ENCODE data around the gene LMF2. TPM values are rescaled to one million over a fixed set of nuclear protein-coding genes. Genes with fewer than 3 reads are reported as not detected.

The LMF2 gene
- polyA plus RNA-seq, 3 donors, result 15.0 to 145 (median 16.6) TPM

DNA sequence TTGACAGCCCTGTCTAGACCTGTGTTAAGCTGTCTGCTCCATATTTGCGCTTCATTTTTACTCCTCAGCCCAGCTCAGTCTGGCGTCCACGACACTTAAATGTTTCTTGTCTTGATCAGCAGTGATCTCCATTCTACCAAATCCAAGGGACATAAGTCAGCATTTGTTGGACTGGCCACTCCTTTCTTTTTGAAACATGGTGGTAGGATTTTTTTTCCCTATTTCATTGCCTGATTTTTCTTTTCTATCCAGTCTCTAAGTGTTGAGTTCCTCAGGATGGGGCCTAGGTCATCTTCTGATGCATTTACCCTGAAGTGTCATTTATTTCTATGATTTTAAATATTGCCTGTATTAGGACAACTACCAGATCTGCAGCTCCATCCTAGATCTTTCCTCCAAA lies 1.4 kb upstream of the LMF2 start:
- TF ChIP-seq, protein P1, sequence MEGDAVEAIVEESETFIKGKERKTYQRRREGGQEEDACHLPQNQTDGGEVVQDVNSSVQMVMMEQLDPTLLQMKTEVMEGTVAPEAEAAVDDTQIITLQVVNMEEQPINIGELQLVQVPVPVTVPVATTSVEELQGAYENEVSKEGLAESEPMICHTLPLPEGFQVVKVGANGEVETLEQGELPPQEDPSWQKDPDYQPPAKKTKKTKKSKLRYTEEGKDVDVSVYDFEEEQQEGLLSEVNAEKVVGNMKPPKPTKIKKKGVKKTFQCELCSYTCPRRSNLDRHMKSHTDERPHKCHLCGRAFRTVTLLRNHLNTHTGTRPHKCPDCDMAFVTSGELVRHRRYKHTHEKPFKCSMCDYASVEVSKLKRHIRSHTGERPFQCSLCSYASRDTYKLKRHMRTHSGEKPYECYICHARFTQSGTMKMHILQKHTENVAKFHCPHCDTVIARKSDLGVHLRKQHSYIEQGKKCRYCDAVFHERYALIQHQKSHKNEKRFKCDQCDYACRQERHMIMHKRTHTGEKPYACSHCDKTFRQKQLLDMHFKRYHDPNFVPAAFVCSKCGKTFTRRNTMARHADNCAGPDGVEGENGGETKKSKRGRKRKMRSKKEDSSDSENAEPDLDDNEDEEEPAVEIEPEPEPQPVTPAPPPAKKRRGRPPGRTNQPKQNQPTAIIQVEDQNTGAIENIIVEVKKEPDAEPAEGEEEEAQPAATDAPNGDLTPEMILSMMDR (IDR thresholded peaks at IDR 0.05), result no peak
- H4K20me1 ChIP-seq (ENCODE audit: insufficient read depth, low read length), result no peaks in the 10 kb centered on the region
- peak overlapping the region; percentile 84 for H2AFZ ChIP-seq (ENCODE audit: insufficient read depth, low read depth, low read length, poor library complexity, severe bottlenecking)
- intact Hi-C loops (cut with micrococcal nuclease), result loop anchor here (2.0 to 5.0 kb wide), 4 partner anchors 18 to 118 kb away; partner anchors contain the start of genes ARSA (in 1 of the 2), CHKB (in 1 of the 2) and SYCE3 (in 1 of the 2)
- peak overlapping the region in 1 of 2 donors; percentile 84 for H3K27ac ChIP-seq (ENCODE audit: low read depth in 1 of 2, low read length in 2 of 2)
- Mint-ChIP-seq H3K27me3 (ENCODE audit: low read depth in 3 of 3) (peaks cover 0 to 5% (median 0%) of the 10 kb centered on the region in 3 donors), H3K27ac (peak overlapping the region; percentile 78 to 95 (median 89)), H3K36me3 (peaks cover 13 to 25% of the 10 kb centered on the region in 2 donors), H3K4me1 (peaks cover 20% of the 10 kb centered on the region), H3K9me3 (no peaks in the 10 kb centered on the region), H3K4me3 (peak overlapping the region; percentile 87)
- H3K4me3 ChIP-seq (replicated peaks in 1 of 3; ENCODE audit: low read depth in 2 of 3, low read length in 3 of 3), result peak overlapping the region; percentile 88 to 91 (median 89)
- H3K4me1 ChIP-seq (ENCODE audit: control insufficient read depth in 1 of 2, insufficient read depth in 2 of 2, low read length in 2 of 2), result peaks cover 19 to 26% of the 10 kb centered on the region in 2 donors
- peaks cover 81% of the 10 kb centered on the region for H3K79me2 ChIP-seq (ENCODE audit: insufficient read depth, low read length)
- H3K9me3 ChIP-seq (replicated peaks in 1 of 2; ENCODE audit: control insufficient read depth in 1 of 2, insufficient read depth in 1 of 2, low read length in 2 of 2), result no peaks in the 10 kb centered on the region
- H3K4me2 ChIP-seq (replicated peaks; ENCODE audit: extremely low read depth, low read length, poor library complexity, severe bottlenecking), result peak overlapping the region; percentile 92
- WGBS (ENCODE audit: insufficient coverage), result 25% methylated on average over 1 of the region's 3 CpGs
- DNase-seq, result peak in 1 of 3 donors; percentile 4
- peak overlapping the region; percentile 77 for H3K9ac ChIP-seq (ENCODE audit: insufficient read depth, low read length, poor library complexity, severe bottlenecking)
- H3K27me3 ChIP-seq (ENCODE audit: control insufficient read depth in 2 of 2, insufficient read depth in 2 of 2, low read length in 2 of 2), result no peaks in the 10 kb centered on the region
- H3K36me3 ChIP-seq (replicated peaks in 1 of 2; ENCODE audit: control insufficient read depth in 1 of 2, insufficient read depth in 2 of 2, low read length in 2 of 2), result peaks cover 17 to 18% of the 10 kb centered on the region in 2 donors

DNA sequence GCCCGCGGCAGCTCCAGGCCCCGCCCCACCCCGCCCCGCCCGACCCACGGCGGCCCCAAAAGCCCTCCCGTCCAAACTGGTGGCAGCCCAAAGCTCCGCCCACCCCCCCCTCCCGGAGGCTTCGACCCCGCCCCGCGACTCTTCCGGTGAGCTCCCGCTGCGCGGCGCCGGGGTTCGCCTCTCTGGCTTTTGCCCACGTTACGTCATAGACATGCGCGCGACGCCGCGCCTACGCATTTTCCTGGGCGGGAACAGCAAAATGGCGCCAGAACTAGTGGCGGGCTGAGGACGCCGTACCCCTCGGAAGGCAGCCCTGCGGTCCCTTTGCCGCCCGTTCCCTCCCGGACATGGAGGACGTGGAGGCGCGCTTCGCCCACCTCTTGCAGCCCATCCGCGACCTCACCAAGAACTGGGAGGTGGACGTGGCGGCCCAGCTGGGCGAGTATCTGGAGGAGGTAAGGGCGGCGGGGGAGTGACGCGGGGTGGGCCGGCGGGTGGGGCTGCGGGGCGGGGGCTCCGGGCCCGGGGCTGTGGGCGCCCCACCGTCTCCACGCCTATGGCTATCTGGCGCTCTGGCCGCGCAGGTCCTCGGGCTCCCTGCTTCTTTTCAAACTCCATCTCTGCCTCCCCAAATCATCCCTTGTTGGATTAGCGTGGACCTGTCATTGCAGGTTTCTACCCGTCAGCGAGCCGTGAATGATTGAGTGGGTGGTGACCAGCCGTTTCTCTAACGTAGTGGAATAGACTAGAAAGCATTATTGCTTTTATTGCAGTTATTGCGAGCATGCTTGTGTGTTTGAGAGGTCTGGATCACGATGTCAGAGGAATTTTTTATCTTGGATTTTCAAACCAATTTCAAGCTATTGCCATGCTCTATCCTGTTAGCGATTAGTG lies 736 bp upstream of the LMF2 start, which contains the start of gene NCAPH2:
Gene NCAPH2, plus strand, starts transcription at position 234 of the 894 bp plus-strand sequence. Its CDS starts 114 bp downstream, at position 348.
- Histone ChIP-seq H3K4me1 (ENCODE audit: control insufficient read depth in 1 of 2, insufficient read depth in 2 of 2, low read length in 2 of 2) (peaks cover 19 to 26% of the 10 kb centered on the region in 2 donors), H2AFZ (ENCODE audit: insufficient read depth, low read depth, low read length, poor library complexity, severe bottlenecking) (peak within 1 kb of the TSS; percentile 84), H3K9ac (ENCODE audit: insufficient read depth, low read length, poor library complexity, severe bottlenecking) (peak within 1 kb of the TSS; percentile 84), H3K79me2 (ENCODE audit: insufficient read depth, low read length) (peaks cover 74% of the 10 kb centered on the region), H3K4me2 (replicated peaks; ENCODE audit: extremely low read depth, low read length, poor library complexity, severe bottlenecking) (peak within 1 kb of the TSS; percentile 98), H3K9me3 (replicated peaks in 1 of 2; ENCODE audit: control insufficient read depth in 1 of 2, insufficient read depth in 1 of 2, low read length in 2 of 2) (no peaks in the 10 kb centered on the region), H3K27me3 (ENCODE audit: control insufficient read depth in 2 of 2, insufficient read depth in 2 of 2, low read length in 2 of 2) (no peaks in the 10 kb centered on the region), H3K4me3 (replicated peaks in 1 of 3; ENCODE audit: low read depth in 2 of 3, low read length in 3 of 3) (peak within 1 kb of the TSS; percentile 92 to 98 (median 96)), H3K27ac (ENCODE audit: low read depth in 1 of 2, low read length in 2 of 2) (peak within 1 kb of the TSS; percentile 78 to 87), H3K36me3 (replicated peaks in 1 of 2; ENCODE audit: control insufficient read depth in 1 of 2, insufficient read depth in 2 of 2, low read length in 2 of 2) (peaks cover 21 to 23% of the 10 kb centered on the region in 2 donors), H4K20me1 (ENCODE audit: insufficient read depth, low read length) (no peaks in the 10 kb centered on the region)
- H3K4me1 Mint-ChIP-seq, result peaks cover 20% of the 10 kb centered on the region
- H3K27me3 Mint-ChIP-seq (ENCODE audit: low read depth in 3 of 3), result peaks cover 0 to 5% (median 0%) of the 10 kb centered on the region in 3 donors
- H3K27ac Mint-ChIP-seq, result peak within 1 kb of the TSS; percentile 86 to 97 (median 94)
- WGBS (ENCODE audit: insufficient coverage), result under 1% methylated on average over 42 of the region's 76 CpGs
- H3K4me3 Mint-ChIP-seq, result peak within 1 kb of the TSS; percentile 95 to 96
- TF ChIP-seq, protein P1 (IDR thresholded peaks at IDR 0.05), result no peak
- intact Hi-C loops (cut with micrococcal nuclease), result loop anchor here (2.0 to 5.0 kb wide), 5 partner anchors 19 to 121 kb away; partner anchors contain the start of genes ARSA (in 2 of the 2), CHKB (in 1 of the 2) and SYCE3 (in 1 of the 2)
- DNase-seq, result peak; percentile 95 to 99 (median 98)
- H3K36me3 Mint-ChIP-seq, result peaks cover 13 to 21% of the 10 kb centered on the region in 2 donors
- H3K9me3 Mint-ChIP-seq, result no peaks in the 10 kb centered on the region
